NCI-H2171 (cell line): Measurements from ENCODE around the gene USP9Y.

Experiments used
- DNase-seq: peaks from one replicate; lab custom pipeline; 2025; lab: John Stamatoyannopoulos, UW

Gene USP9Y

GRCh38 chrY:12793999-12794398, 93.0 kb downstream of the USP9Y start:
- DNase-seq, result no peak

DNA sequence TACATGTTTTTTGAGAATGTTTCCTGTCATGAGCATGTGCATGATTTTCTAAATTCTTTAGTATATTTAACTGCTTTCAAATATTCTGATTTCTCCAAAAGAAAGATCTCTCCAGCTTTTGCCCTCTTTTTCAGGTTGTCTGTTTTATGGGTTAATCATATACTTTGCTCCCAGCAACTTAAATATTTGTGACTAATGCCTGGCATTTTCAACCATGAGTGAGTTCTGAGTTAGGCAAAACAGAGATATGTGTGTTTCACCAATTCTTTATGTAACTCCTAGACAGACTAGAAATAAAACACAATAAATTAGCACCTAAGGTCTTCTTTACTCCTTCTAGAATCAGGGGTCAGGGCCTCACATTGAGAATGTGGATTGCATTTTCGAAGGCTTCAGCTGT, 107.0 kb downstream of the USP9Y start:
- no peak for DNase-seq

DNA sequence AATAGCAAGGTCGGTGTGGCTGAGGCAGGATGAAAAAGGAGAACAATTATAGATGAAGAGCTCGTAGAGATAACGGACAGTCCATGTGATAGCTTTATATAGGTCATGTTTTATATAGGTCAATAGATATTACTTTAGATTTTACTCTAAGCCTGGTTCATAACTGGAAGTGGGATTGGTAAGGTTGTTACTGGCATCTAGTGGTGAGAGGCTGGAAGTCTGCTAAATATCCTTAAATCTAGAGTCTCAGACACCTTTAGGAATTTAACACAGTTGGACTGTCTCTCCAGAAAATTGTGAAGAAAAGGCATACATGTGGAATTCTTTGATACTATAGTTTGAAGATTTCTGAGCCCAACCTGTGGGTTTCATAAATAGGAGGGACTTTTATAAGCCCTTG, 108.0 kb downstream of the USP9Y start:
- DNase-seq, result no peak

- DNase-seq, result no peak
Observed at GRCh38 chrY:12823408-12823807, 122.4 kb downstream of the USP9Y start.

- no peak for DNase-seq
Observed at GRCh38 chrY:12826791-12827190, 125.8 kb downstream of the USP9Y start.

DNA sequence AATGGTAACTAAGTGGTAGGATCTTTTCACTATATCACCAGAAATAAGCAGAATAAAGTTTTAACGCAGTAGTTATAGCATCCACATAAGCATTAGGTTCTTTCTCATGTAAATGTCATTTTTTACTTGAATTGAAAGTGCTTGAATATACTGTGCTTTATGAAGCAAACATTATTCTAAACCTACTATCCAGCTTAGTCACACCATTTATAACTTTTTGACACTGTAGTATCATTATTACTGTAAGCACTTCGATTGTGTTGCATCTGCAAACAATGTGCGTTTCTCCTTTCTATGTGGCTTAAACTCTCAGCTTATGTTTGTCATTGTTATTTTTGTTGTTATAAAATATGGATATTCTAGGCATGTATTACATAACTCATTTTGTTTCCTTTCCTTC, 132.3 kb downstream of the USP9Y start:
- DNase-seq, result no peak

DNA sequence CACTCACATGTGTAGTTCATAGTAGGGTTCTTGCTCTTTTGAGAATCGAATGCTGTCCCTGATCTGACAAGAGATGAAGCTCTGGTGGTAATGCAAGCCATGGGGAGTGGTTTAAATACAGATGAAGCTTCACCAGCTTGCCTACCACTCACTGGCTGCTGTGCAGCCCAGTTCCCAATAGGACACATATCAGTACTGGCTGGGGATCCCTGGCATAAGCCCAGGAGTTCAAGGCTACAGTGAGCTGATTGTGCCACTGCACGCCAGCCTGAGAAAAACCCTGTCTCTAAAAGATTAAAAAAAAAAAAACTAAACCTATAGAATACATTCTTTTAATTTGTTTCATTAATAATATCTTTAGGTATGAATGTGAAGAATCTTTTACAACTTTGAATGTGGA, 136.5 kb downstream of the USP9Y start:
- DNase-seq, result no peak

DNA sequence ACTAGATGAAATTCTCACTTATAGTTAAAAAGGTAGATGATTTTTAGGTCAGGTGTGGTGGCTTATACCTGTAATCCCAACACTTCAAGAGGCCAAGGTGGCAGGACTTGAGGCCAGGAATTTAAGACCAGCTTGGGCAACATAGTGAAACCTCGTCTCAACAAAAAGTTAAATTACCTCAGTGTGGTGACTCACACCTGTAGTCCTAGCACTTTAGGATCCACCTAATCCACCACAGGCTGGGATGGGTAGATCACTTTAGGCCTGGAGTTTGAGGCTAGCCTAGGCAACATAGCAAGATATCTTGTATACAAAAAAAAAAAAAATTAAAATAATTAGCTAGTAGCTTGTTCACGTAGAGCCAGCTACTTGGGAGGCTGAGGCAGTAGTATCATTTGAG, 140.3 kb downstream of the USP9Y start:
- no peak for DNase-seq

GRCh38 chrY:12846793-12847192, 145.8 kb downstream of the USP9Y start:
- DNase-seq, result no peak

DNA sequence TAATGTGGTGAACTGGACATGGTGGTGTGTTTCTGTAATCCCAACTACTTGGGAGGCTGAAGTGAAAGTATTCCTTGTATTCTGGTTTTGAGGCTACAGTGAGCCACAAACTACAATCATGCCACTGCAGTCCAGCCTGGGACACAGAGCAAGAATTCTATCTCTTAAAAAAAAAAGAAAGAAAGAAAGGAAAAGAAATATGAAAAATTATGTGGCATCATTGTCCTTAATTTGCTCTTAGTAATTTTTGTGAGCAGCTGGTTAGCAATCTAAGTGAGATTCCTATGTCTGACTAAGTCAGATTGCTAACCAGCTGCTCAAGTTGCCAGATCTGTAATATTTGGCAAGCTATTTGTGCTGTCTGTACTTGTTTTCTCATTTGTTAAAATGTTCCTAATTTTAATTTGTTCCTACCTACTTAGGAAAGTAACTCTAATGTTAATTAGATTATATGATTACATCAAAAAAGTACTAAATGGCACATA, 154.8 kb downstream of the USP9Y start:
- DNase-seq, result no peak

GRCh38 chrY:12867960-12868359, 166.9 kb downstream of the USP9Y start:
- no peak for DNase-seq

- no peak for DNase-seq
Observed at GRCh38 chrY:12896973-12897372, 195.9 kb downstream of the USP9Y start.

GRCh38 chrY:12898604-12899003, 197.6 kb downstream of the USP9Y start:
- DNase-seq, result no peak

DNA sequence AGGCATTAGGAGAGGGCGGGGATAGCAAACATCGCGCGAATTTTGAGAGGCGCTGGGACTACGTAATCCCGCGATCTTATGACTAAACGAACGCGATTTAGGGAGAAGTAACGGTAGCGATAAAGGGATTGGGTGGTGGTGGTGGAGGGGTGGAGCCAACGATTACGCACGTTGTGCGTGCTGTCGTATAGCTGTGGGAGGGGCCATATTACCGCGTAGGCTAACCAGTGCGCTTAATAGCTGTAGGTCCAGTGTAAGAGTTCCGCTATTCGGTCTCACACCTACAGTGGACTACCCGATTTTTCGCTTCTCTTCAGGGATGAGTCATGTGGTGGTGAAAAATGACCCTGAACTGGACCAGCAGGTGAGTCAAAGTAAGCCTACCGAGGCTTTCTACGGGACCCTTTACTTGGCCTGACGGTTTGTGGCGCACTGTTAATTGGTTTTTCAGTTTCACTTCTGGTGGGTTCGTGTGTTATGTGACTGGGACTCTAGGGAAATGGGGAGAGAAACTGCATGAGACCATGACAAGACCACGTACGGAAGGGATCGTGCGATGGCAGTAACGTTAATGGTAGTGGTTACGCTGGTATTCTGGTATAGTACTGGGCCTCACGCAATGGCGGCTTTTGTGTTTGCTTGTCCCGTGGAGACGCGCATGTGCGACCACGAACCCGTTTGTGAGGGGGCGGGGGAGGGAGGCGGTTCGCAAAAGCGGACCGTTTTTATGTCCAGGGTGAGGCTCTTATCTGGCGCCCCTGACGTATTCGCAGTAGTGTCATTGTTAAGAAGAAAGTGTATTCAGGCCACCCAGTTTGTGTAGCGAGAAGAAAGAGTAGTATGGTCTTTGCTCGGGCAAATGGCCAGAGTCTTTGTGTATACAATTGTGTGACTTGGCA, 203.8 kb downstream of the USP9Y start, which contains the start of gene DDX3Y:
DDX3Y (plus strand) TSS at position 251 of the 899 bp plus-strand sequence; CDS start at position 320, 69 bp downstream.
- DNase-seq, result peak; percentile 84

DNA sequence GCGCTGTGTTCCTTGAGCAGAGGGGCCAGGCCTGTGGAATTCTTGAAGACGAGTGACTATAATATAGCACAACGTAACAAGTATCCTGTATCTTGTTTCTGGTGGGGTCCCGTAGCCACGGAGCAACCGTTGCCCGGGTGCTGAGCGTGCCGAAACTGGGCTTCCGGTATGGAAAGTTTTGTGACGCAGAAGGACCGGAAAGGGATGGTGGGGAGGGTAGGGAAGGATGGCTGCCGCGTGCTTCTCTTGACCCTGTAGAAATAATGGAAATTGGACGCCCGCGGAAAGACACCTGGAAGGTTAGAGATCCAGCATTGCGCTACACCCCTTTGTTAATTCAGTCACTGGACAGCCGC, 204.5 kb downstream of the USP9Y start:
- DNase-seq, result peak; percentile 64

- no peak for DNase-seq
Observed at GRCh38 chrY:12905895-12906294, 204.9 kb downstream of the USP9Y start.
